DOHH2 (cell line): Measurements from ENCODE around the gene ADAMTSL1.

Source experiments
- CTCF ChIP-seq: fragments of 200-600 bp; sonication (generic); IDR thresholded peaks from one replicate; pipeline ENCODE4 v1.5.1; 2014; ENCODE audit warnings: antibody characterized with exemption, mild to moderate bottlenecking, low read depth, low read length; ENCODE audit not compliant: poor library complexity, severe bottlenecking
- EZH2phosphoT487 ChIP-seq: fragments of 200-600 bp; sonication (generic); IDR thresholded peaks from 2 replicates; pipeline ENCODE4 v1.6.1; 2017; ENCODE audit warnings: borderline replicate concordance, mild to moderate bottlenecking, antibody characterized with exemption, low read length, moderate library complexity, mixed read lengths

GRCh38 chr9:18569941-18570630, 96.1 kb downstream of the ADAMTSL1 start:
- TF ChIP-seq CTCF (no peak), EZH2phosphoT487 (no peak)
